Coronary artery (tissue), 2 donors: ENCODE data around the gene MNX1.
A peak's percentile ranks its signal among the peaks of the same experiment; 100 is the strongest.

Experiments used
- DNase-seq: peaks from one replicate; pipeline ENCODE4 v3.0.0-alpha.2; 2017; ENCODE audit warnings: low spot score
- H3K27ac ChIP-seq, 2 donors: fragments of 200-600 bp; sonication (generic); one replicate each; pipeline ENCODE4 v1.5.1; 2016 to 2019
- H3K4me3 ChIP-seq: fragments of 200-600 bp; sonication (generic); 2 replicates; pipeline ENCODE4 v1.5.1; 2016; ENCODE audit warnings: mild to moderate bottlenecking, moderate library complexity
- CTCF ChIP-seq: fragments of 200-600 bp; sonication (generic); IDR thresholded peaks from one replicate; pipeline ENCODE4 v1.5.1; 2019; ENCODE audit warnings: antibody characterized with exemption

Gene MNX1

GRCh38 chr7:157014635-157015555, 4.4 kb upstream of the MNX1 start:
- no peak for TF ChIP-seq CTCF
- no peak for DNase-seq
- no peak overlapping the region for H3K27ac ChIP-seq
- no peak overlapping the region for H3K4me3 ChIP-seq

- Histone ChIP-seq H3K4me3 (no peak overlapping the region), H3K27ac (no peak overlapping the region)
- no peak for TF ChIP-seq CTCF
- no peak for DNase-seq
These were observed 3.4 kb upstream of the MNX1 start for GRCh38 chr7:157013602-157014549.

GRCh38 chr7:157013101-157013500, 2.6 kb upstream of the MNX1 start:
- H3K27ac ChIP-seq = no peak overlapping the region
- no peak for TF ChIP-seq CTCF
- no peak overlapping the region for H3K4me3 ChIP-seq
- DNase-seq = no peak

GRCh38 chr7:157012113-157012547, 1.7 kb upstream of the MNX1 start:
- no peak for DNase-seq
- Histone ChIP-seq H3K4me3 (no peak overlapping the region), H3K27ac (no peak overlapping the region)
- no peak for TF ChIP-seq CTCF

GRCh38 chr7:157011333-157012112, 1.1 kb upstream of the MNX1 start:
- no peak overlapping the region for H3K27ac ChIP-seq
- no peak overlapping the region for H3K4me3 ChIP-seq
- TF ChIP-seq CTCF = no peak
- no peak for DNase-seq

- TF ChIP-seq CTCF = no peak
- H3K4me3 ChIP-seq = peak overlapping the region; percentile 68
- DNase-seq = no peak
- no peak overlapping the region for H3K27ac ChIP-seq
These were observed 480 bp downstream of the MNX1 start for GRCh38 chr7:157009778-157010587.
